Activated CD4-positive, alpha-beta T cell treated with anti-CD3 and anti-CD28 coated beads for 36 hours (primary cell): ENCODE measurements around the gene CACNA1D. TPM values are rescaled to one million over a fixed set of nuclear protein-coding genes. Genes with fewer than 3 reads are reported as not detected.

ENCODE experiments used
- ATAC-seq: fragments of 200-7000 bp; cut with Tn5 transposase; one replicate; pipeline ENCODE4 v1.10.0; 2021; ENCODE audit warnings: mild to moderate bottlenecking, moderate library complexity
- CTCF ChIA-PET: fragments of 350-600 bp; sonication (Branson Sonifier 250); formaldehyde crosslinking; loops from one replicate; lab custom pipeline; 2021; ENCODE audit warnings: antibody characterized with exemption; lab: Charles Lee
- POLR2A ChIA-PET: fragments of 350-600 bp; sonication (Branson Sonifier 250); formaldehyde crosslinking; loops from one replicate; lab custom pipeline; 2021; ENCODE audit warnings: antibody characterized with exemption, inconsistent platforms; lab: Charles Lee
- DNase-seq: peaks from one replicate; pipeline ENCODE4 v3.0.0-alpha.2; 2020
- H3K27ac Mint-ChIP-seq: one replicate; pipeline ENCODE4 v1.8.0; 2021; ENCODE audit warnings: mixed read lengths
- H3K27me3 Mint-ChIP-seq: one replicate; pipeline ENCODE4 v1.8.0; 2021; ENCODE audit warnings: mixed read lengths
- H3K36me3 Mint-ChIP-seq: one replicate; pipeline ENCODE4 v1.8.0; 2021; ENCODE audit warnings: low read depth, mixed read lengths
- H3K4me1 Mint-ChIP-seq: one replicate; pipeline ENCODE4 v1.8.0; 2021; ENCODE audit warnings: mixed read lengths
- H3K4me3 Mint-ChIP-seq: one replicate; pipeline ENCODE4 v1.8.0; 2021; ENCODE audit warnings: mild to moderate bottlenecking, moderate library complexity, mixed read lengths
- H3K9me3 Mint-ChIP-seq: one replicate; pipeline ENCODE4 v1.8.0; 2021; ENCODE audit warnings: low read depth, mixed read lengths
- intact Hi-C, 2 experiments: fragments of 100-400 bp; cut with DNase I in 1 of 2; cut with micrococcal nuclease in 1 of 2; formaldehyde crosslinking; loops; one replicate each; pipeline versions ENCODE4 v1.14.2 to v1.15.1; 2022 to 2024; cut with DNase I, micrococcal nuclease
- total RNA-seq, 2 experiments: library from RNA; stranded (reverse); gene quantifications; one replicate each; pipeline ENCODE4 v1.2.3, GENCODE V29; 2021

CACNA1D gene
- total RNA-seq, 2 experiments from 2014 or later, result 0.21 to 0.33 TPM

GRCh38 chr3:53496392-53496670 is 1.9 kb downstream of the CACNA1D start:
- intact Hi-C loops, result no loop called here
- Mint-ChIP-seq H3K4me1 (peaks cover 10% of the 10 kb centered on the region), H3K4me3 (no peak overlapping the region), H3K9me3 (no peaks in the 10 kb centered on the region), H3K36me3 (no peaks in the 10 kb centered on the region), H3K27me3 (peaks cover 43% of the 10 kb centered on the region), H3K27ac (no peak overlapping the region)
- ChIA-PET POLR2A (no interaction called here), CTCF (no interaction called here)
- DNase-seq (no peak), ATAC-seq (no peak)

- H3K4me1 Mint-ChIP-seq, result peaks cover 10% of the 10 kb centered on the region
- ChIA-PET CTCF (no interaction called here), POLR2A (no interaction called here)
- H3K4me3 Mint-ChIP-seq, result no peak overlapping the region
- intact Hi-C loops, result no loop called here
- no peak for ATAC-seq
- H3K27me3 Mint-ChIP-seq, result peaks cover 37% of the 10 kb centered on the region
- no peak for DNase-seq
- H3K36me3 Mint-ChIP-seq, result no peaks in the 10 kb centered on the region
- H3K27ac Mint-ChIP-seq, result no peak overlapping the region
- no peaks in the 10 kb centered on the region for H3K9me3 Mint-ChIP-seq
Observed at GRCh38 chr3:53496984-53497383, 2.6 kb downstream of the CACNA1D start.

- ChIA-PET CTCF (interaction anchor here (0.5 to 0.7 kb wide), 2 partner anchors 10 to 208 kb away, joined by 3 read pairs; no protein-coding TSS in a partner anchor), POLR2A (no interaction called here)
- no peaks in the 10 kb centered on the region for H3K36me3 Mint-ChIP-seq
- H3K4me1 Mint-ChIP-seq, result peaks cover 10% of the 10 kb centered on the region
- H3K27me3 Mint-ChIP-seq, result peaks cover 28% of the 10 kb centered on the region
- no peaks in the 10 kb centered on the region for H3K9me3 Mint-ChIP-seq
- intact Hi-C loops, result no loop called here
- H3K27ac Mint-ChIP-seq, result no peak overlapping the region
- ATAC-seq (no peak), DNase-seq (no peak)
- H3K4me3 Mint-ChIP-seq, result no peak overlapping the region
Observed at GRCh38 chr3:53498806-53499641, 4.6 kb downstream of the CACNA1D start.

GRCh38 chr3:53500165-53500777 is 5.9 kb downstream of the CACNA1D start:
- H3K27me3 Mint-ChIP-seq, result peaks cover 28% of the 10 kb centered on the region
- CTCF ChIA-PET, result no interaction called here
- H3K4me3 Mint-ChIP-seq, result no peak overlapping the region
- POLR2A ChIA-PET, result no interaction called here
- no peaks in the 10 kb centered on the region for H3K9me3 Mint-ChIP-seq
- no peak overlapping the region for H3K27ac Mint-ChIP-seq
- intact Hi-C loops, result no loop called here
- peaks cover 6% of the 10 kb centered on the region for H3K4me1 Mint-ChIP-seq
- no peaks in the 10 kb centered on the region for H3K36me3 Mint-ChIP-seq
- DNase-seq (no peak), ATAC-seq (no peak)

- Mint-ChIP-seq H3K27ac (no peak overlapping the region), H3K9me3 (no peaks in the 10 kb centered on the region), H3K4me3 (no peak overlapping the region), H3K27me3 (peaks cover 30% of the 10 kb centered on the region), H3K36me3 (no peaks in the 10 kb centered on the region), H3K4me1 (no peaks in the 10 kb centered on the region)
- DNase-seq, result no peak
- ChIA-PET CTCF (interaction anchor here (0.6 kb wide), 1 partner anchor 626 kb away, joined by 3 read pairs; no protein-coding TSS in a partner anchor), POLR2A (no interaction called here)
- intact Hi-C loops, result no loop called here
- no peak for ATAC-seq
Observed at GRCh38 chr3:53501178-53501577, 6.8 kb downstream of the CACNA1D start.

GRCh38 chr3:53502737-53503136 is 8.3 kb downstream of the CACNA1D start:
- Mint-ChIP-seq H3K36me3 (no peaks in the 10 kb centered on the region), H3K27me3 (peaks cover 19% of the 10 kb centered on the region), H3K9me3 (no peaks in the 10 kb centered on the region), H3K4me1 (no peaks in the 10 kb centered on the region), H3K27ac (no peak overlapping the region), H3K4me3 (no peak overlapping the region)
- ChIA-PET POLR2A (no interaction called here), CTCF (no interaction called here)
- DNase-seq, result no peak
- intact Hi-C loops, result no loop called here
- ATAC-seq, result no peak

- intact Hi-C loops, result no loop called here
- CTCF ChIA-PET, result interaction anchor here (0.6 to 1.2 kb wide), 2 partner anchors 10 to 39 kb away, joined by 4 to 5 read pairs; no protein-coding TSS in a partner anchor
- Mint-ChIP-seq H3K9me3 (no peaks in the 10 kb centered on the region), H3K27me3 (peaks cover 19% of the 10 kb centered on the region), H3K4me3 (no peak overlapping the region), H3K27ac (no peak overlapping the region), H3K4me1 (no peaks in the 10 kb centered on the region), H3K36me3 (no peaks in the 10 kb centered on the region)
- ATAC-seq, result no peak
- POLR2A ChIA-PET, result no interaction called here
- no peak for DNase-seq
Observed at GRCh38 chr3:53503195-53503594, 8.8 kb downstream of the CACNA1D start.

GRCh38 chr3:53506110-53506762 is 11.8 kb downstream of the CACNA1D start:
- Mint-ChIP-seq H3K36me3 (no peaks in the 10 kb centered on the region), H3K27me3 (peaks cover 32% of the 10 kb centered on the region), H3K9me3 (no peaks in the 10 kb centered on the region), H3K27ac (no peak overlapping the region), H3K4me3 (no peak overlapping the region), H3K4me1 (no peaks in the 10 kb centered on the region)
- ChIA-PET POLR2A (no interaction called here), CTCF (no interaction called here)
- intact Hi-C loops, result no loop called here
- DNase-seq, result no peak
- no peak for ATAC-seq

GRCh38 chr3:53506763-53507145 is 12.3 kb downstream of the CACNA1D start:
- intact Hi-C loops, result no loop called here
- Mint-ChIP-seq H3K27me3 (peaks cover 32% of the 10 kb centered on the region), H3K4me3 (no peak overlapping the region), H3K9me3 (no peaks in the 10 kb centered on the region), H3K4me1 (no peaks in the 10 kb centered on the region), H3K27ac (no peak overlapping the region), H3K36me3 (no peaks in the 10 kb centered on the region)
- CTCF ChIA-PET, result interaction anchor here (0.5 kb wide), 1 partner anchor 220 kb away, joined by 3 read pairs; no protein-coding TSS in a partner anchor
- ATAC-seq (no peak), DNase-seq (no peak)
- POLR2A ChIA-PET, result no interaction called here

- H3K27ac Mint-ChIP-seq, result no peak overlapping the region
- no peaks in the 10 kb centered on the region for H3K4me1 Mint-ChIP-seq
- no peaks in the 10 kb centered on the region for H3K36me3 Mint-ChIP-seq
- no peak overlapping the region for H3K4me3 Mint-ChIP-seq
- intact Hi-C loops, result no loop called here
- DNase-seq (no peak), ATAC-seq (no peak)
- ChIA-PET CTCF (no interaction called here), POLR2A (no interaction called here)
- H3K9me3 Mint-ChIP-seq, result no peaks in the 10 kb centered on the region
- H3K27me3 Mint-ChIP-seq, result peaks cover 38% of the 10 kb centered on the region
Observed at GRCh38 chr3:53509494-53509893, 15.1 kb downstream of the CACNA1D start.

GRCh38 chr3:53510508-53510907 is 16.1 kb downstream of the CACNA1D start:
- intact Hi-C loops, result loop anchor here (5.0 to 10.0 kb wide), 2 partner anchors 136 to 213 kb away; no protein-coding TSS in a partner anchor
- Mint-ChIP-seq H3K4me3 (no peak overlapping the region), H3K27ac (no peak overlapping the region), H3K4me1 (no peaks in the 10 kb centered on the region), H3K36me3 (no peaks in the 10 kb centered on the region), H3K9me3 (no peaks in the 10 kb centered on the region), H3K27me3 (peaks cover 37% of the 10 kb centered on the region)
- DNase-seq (no peak), ATAC-seq (no peak)
- ChIA-PET CTCF (no interaction called here), POLR2A (no interaction called here)
